ENCODE results near the gene TRAK2.

TRAK2 gene

GRCh38 chr2:201403880-201404279 lies 47.4 kb downstream of the TRAK2 start:
- H3K4me3 ChIP-seq (ENCODE audit: low read length) = no peak overlapping the region
- DNase-seq (ENCODE audit: low read depth) = peak; percentile 49
- TF ChIP-seq CTCF (conservative IDR thresholded peaks at IDR 0.05; ENCODE audit: low read length) = no peak

- no peak for TF ChIP-seq CTCF (conservative IDR thresholded peaks at IDR 0.05; ENCODE audit: low read length)
- H3K4me3 ChIP-seq (ENCODE audit: low read length) = no peak overlapping the region
- DNase-seq (ENCODE audit: low read depth) = peak; percentile 86
These were observed 48.4 kb downstream of the TRAK2 start for GRCh38 chr2:201402651-201403562.

- no peak overlapping the region for H3K4me3 ChIP-seq (ENCODE audit: low read length)
- TF ChIP-seq CTCF (conservative IDR thresholded peaks at IDR 0.05; ENCODE audit: low read length) = no peak
- no peak for DNase-seq (ENCODE audit: low read depth)
These were observed 49.4 kb downstream of the TRAK2 start for GRCh38 chr2:201401815-201402214.

GRCh38 chr2:201396595-201396994 lies 54.7 kb downstream of the TRAK2 start:
- no peak for TF ChIP-seq CTCF (conservative IDR thresholded peaks at IDR 0.05; ENCODE audit: low read length)
- no peak for DNase-seq (ENCODE audit: low read depth)

GRCh38 chr2:201383136-201383535 lies 68.1 kb downstream of the TRAK2 start:
- no peak overlapping the region for H3K4me3 ChIP-seq (ENCODE audit: low read length)
- no peak for DNase-seq (ENCODE audit: low read depth)
- TF ChIP-seq CTCF (conservative IDR thresholded peaks at IDR 0.05; ENCODE audit: low read length) = no peak

More at GRCh38 chr2:201396595-201396994, 54.7 kb downstream of the TRAK2 start:
- no peak overlapping the region for H3K4me3 ChIP-seq (ENCODE audit: low read length)

- TF ChIP-seq CTCF (conservative IDR thresholded peaks at IDR 0.05; ENCODE audit: low read length) = no peak
- peak; percentile 27 for DNase-seq (ENCODE audit: low read depth)
- no peak overlapping the region for H3K4me3 ChIP-seq (ENCODE audit: low read length)
These were observed 72.5 kb downstream of the TRAK2 start for GRCh38 chr2:201378496-201379397.
